ENCODE results near the gene MED13L. TPM values are rescaled to one million over a fixed set of nuclear protein-coding genes. Genes with fewer than 3 reads are reported as not detected.

MED13L gene
- total RNA-seq, 2 experiments from 2014 or later: 68.3 to 71.8 TPM

GRCh38 chr12:116164250-116165035, 113.0 kb downstream of the MED13L start:
- POLR2A ChIA-PET: no interaction called here
- Mint-ChIP-seq H3K4me1 (peaks cover 24% of the 10 kb centered on the region), H3K9me3 (no peaks in the 10 kb centered on the region), H3K36me3 (ENCODE audit: low read depth) (no peaks in the 10 kb centered on the region), H3K4me3 (no peak overlapping the region), H3K27ac (no peak overlapping the region), H3K27me3 (no peaks in the 10 kb centered on the region)
- no peak for DNase-seq
- CTCF ChIA-PET: interaction anchor here (0.9 to 1.7 kb wide), 3 partner anchors 11 to 545 kb away, joined by 3 to 5 read pairs (median 4); no protein-coding TSS in a partner anchor

GRCh38 chr12:116162071-116162470, 115.4 kb downstream of the MED13L start:
- ChIA-PET CTCF (no interaction called here), POLR2A (no interaction called here)
- Mint-ChIP-seq H3K36me3 (ENCODE audit: low read depth) (no peaks in the 10 kb centered on the region), H3K9me3 (no peaks in the 10 kb centered on the region), H3K27me3 (no peaks in the 10 kb centered on the region), H3K4me3 (no peak overlapping the region), H3K4me1 (peaks cover 29% of the 10 kb centered on the region), H3K27ac (no peak overlapping the region)
- no peak for DNase-seq

GRCh38 chr12:116161588-116161987, 115.9 kb downstream of the MED13L start:
- DNase-seq: no peak
- ChIA-PET CTCF (no interaction called here), POLR2A (no interaction called here)
- Mint-ChIP-seq H3K4me1 (peaks cover 29% of the 10 kb centered on the region), H3K27me3 (no peaks in the 10 kb centered on the region), H3K9me3 (no peaks in the 10 kb centered on the region), H3K4me3 (no peak overlapping the region), H3K36me3 (ENCODE audit: low read depth) (no peaks in the 10 kb centered on the region), H3K27ac (no peak overlapping the region)

- no peak for DNase-seq
- Mint-ChIP-seq H3K4me3 (no peak overlapping the region), H3K36me3 (ENCODE audit: low read depth) (no peaks in the 10 kb centered on the region), H3K9me3 (no peaks in the 10 kb centered on the region), H3K27ac (no peak overlapping the region), H3K27me3 (no peaks in the 10 kb centered on the region), H3K4me1 (peaks cover 29% of the 10 kb centered on the region)
- CTCF ChIA-PET: no interaction called here
- POLR2A ChIA-PET: no interaction called here
These were observed 116.5 kb downstream of the MED13L start for GRCh38 chr12:116160883-116161458.

GRCh38 chr12:116160231-116160630, 117.3 kb downstream of the MED13L start:
- Mint-ChIP-seq H3K27me3 (no peaks in the 10 kb centered on the region), H3K27ac (no peak overlapping the region), H3K4me1 (peaks cover 23% of the 10 kb centered on the region), H3K4me3 (no peak overlapping the region), H3K36me3 (ENCODE audit: low read depth) (no peaks in the 10 kb centered on the region), H3K9me3 (no peaks in the 10 kb centered on the region)
- ChIA-PET CTCF (no interaction called here), POLR2A (no interaction called here)
- no peak for DNase-seq

- H3K27ac Mint-ChIP-seq: no peak overlapping the region
- ChIA-PET CTCF (no interaction called here), POLR2A (no interaction called here)
- H3K27me3 Mint-ChIP-seq: no peaks in the 10 kb centered on the region
- no peaks in the 10 kb centered on the region for H3K9me3 Mint-ChIP-seq
- DNase-seq: no peak
- H3K36me3 Mint-ChIP-seq (ENCODE audit: low read depth): no peaks in the 10 kb centered on the region
- H3K4me1 Mint-ChIP-seq: peaks cover 19% of the 10 kb centered on the region
- H3K4me3 Mint-ChIP-seq: no peak overlapping the region
These were observed 117.8 kb downstream of the MED13L start for GRCh38 chr12:116159593-116160200.

GRCh38 chr12:116159175-116159574, 118.3 kb downstream of the MED13L start:
- CTCF ChIA-PET: no interaction called here
- no peaks in the 10 kb centered on the region for H3K27me3 Mint-ChIP-seq
- H3K36me3 Mint-ChIP-seq (ENCODE audit: low read depth): no peaks in the 10 kb centered on the region
- no peaks in the 10 kb centered on the region for H3K9me3 Mint-ChIP-seq
- no peak overlapping the region for H3K4me3 Mint-ChIP-seq
- no peak for DNase-seq
- H3K27ac Mint-ChIP-seq: no peak overlapping the region
- peaks cover 15% of the 10 kb centered on the region for H3K4me1 Mint-ChIP-seq
- POLR2A ChIA-PET: no interaction called here

GRCh38 chr12:116157845-116158267, 119.6 kb downstream of the MED13L start:
- H3K4me3 Mint-ChIP-seq: no peak overlapping the region
- no peaks in the 10 kb centered on the region for H3K27me3 Mint-ChIP-seq
- H3K36me3 Mint-ChIP-seq (ENCODE audit: low read depth): no peaks in the 10 kb centered on the region
- no peak for DNase-seq
- H3K27ac Mint-ChIP-seq: no peak overlapping the region
- peaks cover 9% of the 10 kb centered on the region for H3K4me1 Mint-ChIP-seq
- ChIA-PET POLR2A (no interaction called here), CTCF (no interaction called here)
- no peaks in the 10 kb centered on the region for H3K9me3 Mint-ChIP-seq

- Mint-ChIP-seq H3K4me3 (no peak overlapping the region), H3K27me3 (no peaks in the 10 kb centered on the region), H3K27ac (no peak overlapping the region), H3K9me3 (no peaks in the 10 kb centered on the region), H3K36me3 (ENCODE audit: low read depth) (no peaks in the 10 kb centered on the region), H3K4me1 (peaks cover 9% of the 10 kb centered on the region)
- POLR2A ChIA-PET: no interaction called here
- DNase-seq: no peak
- CTCF ChIA-PET: interaction anchor here (0.7 kb wide), 1 partner anchor 180 kb away, joined by 3 read pairs; no protein-coding TSS in a partner anchor
These were observed 120.9 kb downstream of the MED13L start for GRCh38 chr12:116156614-116157013.

GRCh38 chr12:116155383-116155782, 122.1 kb downstream of the MED13L start:
- no peaks in the 10 kb centered on the region for H3K9me3 Mint-ChIP-seq
- no peaks in the 10 kb centered on the region for H3K27me3 Mint-ChIP-seq
- POLR2A ChIA-PET: no interaction called here
- peaks cover 9% of the 10 kb centered on the region for H3K4me1 Mint-ChIP-seq
- no peaks in the 10 kb centered on the region for H3K36me3 Mint-ChIP-seq (ENCODE audit: low read depth)
- no peak overlapping the region for H3K27ac Mint-ChIP-seq
- H3K4me3 Mint-ChIP-seq: no peak overlapping the region
- no peak for DNase-seq
- CTCF ChIA-PET: no interaction called here

GRCh38 chr12:116153983-116154382, 123.5 kb downstream of the MED13L start:
- CTCF ChIA-PET: no interaction called here
- Mint-ChIP-seq H3K9me3 (no peaks in the 10 kb centered on the region), H3K4me1 (peaks cover 10% of the 10 kb centered on the region), H3K27ac (no peak overlapping the region), H3K36me3 (ENCODE audit: low read depth) (no peaks in the 10 kb centered on the region), H3K27me3 (no peaks in the 10 kb centered on the region), H3K4me3 (no peak overlapping the region)
- POLR2A ChIA-PET: no interaction called here
- DNase-seq: no peak

GRCh38 chr12:116153113-116153512, 124.4 kb downstream of the MED13L start:
- H3K36me3 Mint-ChIP-seq (ENCODE audit: low read depth): no peaks in the 10 kb centered on the region
- POLR2A ChIA-PET: no interaction called here
- CTCF ChIA-PET: interaction anchor here (0.8 kb wide), 1 partner anchor 12 kb away, joined by 5 read pairs; no protein-coding TSS in a partner anchor
- peaks cover 12% of the 10 kb centered on the region for H3K4me1 Mint-ChIP-seq
- H3K4me3 Mint-ChIP-seq: no peak overlapping the region
- no peak overlapping the region for H3K27ac Mint-ChIP-seq
- no peaks in the 10 kb centered on the region for H3K9me3 Mint-ChIP-seq
- H3K27me3 Mint-ChIP-seq: no peaks in the 10 kb centered on the region
- no peak for DNase-seq

- H3K4me1 Mint-ChIP-seq: peaks cover 6% of the 10 kb centered on the region
- H3K27me3 Mint-ChIP-seq: no peaks in the 10 kb centered on the region
- no peak overlapping the region for H3K4me3 Mint-ChIP-seq
- H3K27ac Mint-ChIP-seq: no peak overlapping the region
- no peaks in the 10 kb centered on the region for H3K36me3 Mint-ChIP-seq (ENCODE audit: low read depth)
- ChIA-PET CTCF (no interaction called here), POLR2A (no interaction called here)
- H3K9me3 Mint-ChIP-seq: no peaks in the 10 kb centered on the region
- no peak for DNase-seq
These were observed 125.2 kb downstream of the MED13L start for GRCh38 chr12:116152268-116152667.

GRCh38 chr12:116150452-116150851, 127.0 kb downstream of the MED13L start:
- no peak overlapping the region for H3K27ac Mint-ChIP-seq

More at GRCh38 chr12:116150452-116150851, 127.0 kb downstream of the MED13L start:
- Mint-ChIP-seq H3K36me3 (ENCODE audit: low read depth) (no peaks in the 10 kb centered on the region), H3K4me3 (no peak overlapping the region), H3K27me3 (no peaks in the 10 kb centered on the region), H3K4me1 (peaks cover 6% of the 10 kb centered on the region), H3K9me3 (no peaks in the 10 kb centered on the region)
- ChIA-PET POLR2A (no interaction called here), CTCF (interaction anchor here (1.0 kb wide), 1 partner anchor 9 kb away, joined by 3 read pairs; no protein-coding TSS in a partner anchor)
- no peak for DNase-seq

All from activated CD4-positive, alpha-beta memory T cell treated with anti-CD3 and anti-CD28 coated beads, Interleukin-2, amount 10 ng/mL, durations not matched to agents 7 days and 5 days (primary cell).